Measurements from ENCODE around the gene CFAP92.

DNA sequence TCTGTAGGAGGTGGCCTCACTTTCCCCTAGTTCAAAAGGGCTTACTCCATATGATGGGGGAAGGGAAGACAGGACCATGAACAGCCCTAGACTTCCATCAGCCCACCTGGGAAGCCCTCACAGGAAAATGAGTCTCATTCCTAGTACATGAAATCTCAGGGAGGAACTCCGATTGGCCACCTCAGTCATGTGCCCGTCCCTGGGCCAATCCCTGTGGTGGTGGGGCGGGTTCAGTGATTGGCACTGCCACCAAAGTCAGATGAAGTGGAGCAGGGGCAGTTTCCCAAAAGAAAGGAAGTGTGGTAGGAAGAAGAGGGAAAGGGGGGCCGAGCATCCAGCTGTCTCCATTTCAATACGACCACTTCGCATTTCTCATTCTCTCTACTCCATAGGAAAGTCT lies 40.8 kb upstream of the CFAP92 start:
- no peak for TF ChIP-seq YY1 (IDR thresholded peaks at IDR 0.05; ENCODE audit: insufficient read depth, insufficient read length)
- TF ChIP-seq ZNF274 (IDR thresholded peaks at IDR 0.05; ENCODE audit: low read depth, low read length) = no peak
